GM12878 (cell line): Measurements from ENCODE around the gene VGF. TPM values are rescaled to one million over a fixed set of nuclear protein-coding genes. Genes with fewer than 3 reads are reported as not detected.

Experiments used
- ATAC-seq: fragments of 200-7000 bp; cut with Tn5 transposase; 3 replicates; pipeline ENCODE4 v1.9.1; 2020; ENCODE audit warnings: mild to moderate bottlenecking, moderate library complexity
- BruUV-seq: library from RNA; stranded (reverse); fragments of 400-500 nt; replicated peaks from 2 replicates; lab custom pipeline; 2021; lab: Mats Ljungman, UMichigan
- CTCF ChIA-PET: fragments of 300-600 bp; sonication (Branson Sonifier 250); formaldehyde crosslinking; extraction: SDS; loops from one replicate; lab custom pipeline; 2021; ENCODE audit warnings: inconsistent platforms; lab: Yijun Ruan, JAX
- POLR2A ChIA-PET: fragments of 350-600 bp; formaldehyde crosslinking; extraction: SDS; loops from one replicate; lab custom pipeline; 2021; ENCODE audit warnings: inconsistent platforms; lab: Charles Lee
- RAD21 ChIA-PET: fragments of 300-600 bp; sonication (Branson Sonifier 250); formaldehyde crosslinking; loops from one replicate; lab custom pipeline; 2023; ENCODE audit warnings: antibody characterized with exemption; ENCODE audit not compliant: unreplicated experiment; lab: Charles Lee
- SMC1A ChIA-PET: fragments of 300-600 bp; sonication (Branson Sonifier 250); formaldehyde crosslinking; loops from one replicate; lab custom pipeline; 2023; ENCODE audit not compliant: unreplicated experiment, uncharacterized antibody; lab: Charles Lee
- DNase-seq: peaks from one replicate; pipeline ENCODE4 v3.0.0-alpha.2; 2011; ENCODE audit warnings: low read depth, low spot score
- FAIRE-seq: peaks from 3 replicates; lab custom pipeline; 2011; peaks lifted over from hg19 to GRCh38; lab: Jason Lieb, UNC
- H2AFZ ChIP-seq: 2 replicates; pipeline ENCODE4 v1.6.0; 2011; ENCODE audit warnings: low read depth, low read length, control low read depth; ENCODE audit not compliant: control insufficient read depth
- H3K27ac ChIP-seq: 2 replicates; pipeline ENCODE4 v1.5.1; 2011; ENCODE audit warnings: control low read depth; ENCODE audit not compliant: control insufficient read depth, insufficient read depth
- H3K27me3 ChIP-seq, 2 experiments: replicated peaks in 1 of 2; 2 replicates each; pipeline versions ENCODE4 v1.6.0 to v1.6.1; 2011; ENCODE audit warnings: low read length in 1 of 2; ENCODE audit not compliant: control insufficient read depth in 2 of 2, insufficient read depth in 2 of 2
- H3K36me3 ChIP-seq, 2 experiments: 2 replicates each; pipeline ENCODE4 v1.5.1; 2011; ENCODE audit warnings: low read length in 1 of 2; ENCODE audit not compliant: control insufficient read depth in 2 of 2, insufficient read depth in 2 of 2
- H3K4me1 ChIP-seq: 2 replicates; pipeline ENCODE4 v1.6.1; 2011; ENCODE audit warnings: mild to moderate bottlenecking, low read length, moderate library complexity, mixed read lengths; ENCODE audit not compliant: control insufficient read depth, insufficient read depth
- H3K4me2 ChIP-seq: 2 replicates; pipeline ENCODE4 v1.6.0; 2011; ENCODE audit warnings: control low read depth; ENCODE audit not compliant: control insufficient read depth, insufficient read depth
- H3K4me3 ChIP-seq: fragments of 200-600 bp; sonication (generic); 2 replicates; pipeline ENCODE4 v1.5.1; 2016
- H3K79me2 ChIP-seq: 2 replicates; pipeline ENCODE4 v1.6.0; 2011; ENCODE audit warnings: low read length; ENCODE audit not compliant: control insufficient read depth, insufficient read depth
- H3K9ac ChIP-seq: 2 replicates; pipeline ENCODE4 v1.8.0; 2011; ENCODE audit warnings: low read length, control low read depth, mixed read lengths; ENCODE audit not compliant: control insufficient read depth, insufficient read depth
- H3K9me3 ChIP-seq: replicated peaks from 3 replicates; pipeline ENCODE4 v1.5.1; 2011; ENCODE audit warnings: mild to moderate bottlenecking, low read length; ENCODE audit not compliant: control insufficient read depth, insufficient read depth
- H4K20me1 ChIP-seq: 2 replicates; pipeline ENCODE4 v1.6.0; 2011; ENCODE audit not compliant: control insufficient read depth, insufficient read depth
- ASH2L ChIP-seq: fragments of 300-600, 200-600 bp; sonication (generic); IDR thresholded peaks from 2 replicates; pipeline ENCODE4 v1.6.1; 2017; ENCODE audit warnings: low read depth, mild to moderate bottlenecking, borderline replicate concordance
- BCLAF1 ChIP-seq: fragments of 450-650 bp; IDR thresholded peaks from 2 replicates; pipeline ENCODE4 v1.6.1; 2017; ENCODE audit warnings: antibody characterized with exemption, mild to moderate bottlenecking, moderate library complexity
- CHD1 ChIP-seq: IDR thresholded peaks from 2 replicates; pipeline ENCODE4 v1.6.1; 2012; ENCODE audit warnings: low read depth, low read length, improper control_type of control experiment
- CUX1 ChIP-seq: IDR thresholded peaks from 2 replicates; pipeline ENCODE4 v1.6.1; 2012; ENCODE audit warnings: improper control_type of control experiment, low read depth, low read length; ENCODE audit not compliant: insufficient replicate concordance
- ESRRA ChIP-seq: IDR thresholded peaks from 2 replicates; pipeline ENCODE4 v1.6.1; 2012; ENCODE audit warnings: mild to moderate bottlenecking, low read length, improper control_type of control experiment
- HDAC2 ChIP-seq: fragments of 200-600 bp; sonication (generic); IDR thresholded peaks from 2 replicates; pipeline ENCODE4 v1.6.1; 2017
- HDAC6 ChIP-seq: fragments of 200-600 bp; sonication (generic); IDR thresholded peaks from one replicate; pipeline ENCODE4 v1.8.0; 2017; ENCODE audit warnings: antibody characterized with exemption; ENCODE audit not compliant: unreplicated experiment
- IKZF1 ChIP-seq: fragments of 450-650 bp; conservative IDR thresholded peaks from 2 replicates; pipeline ENCODE4 v1.6.1; 2017; ENCODE audit warnings: antibody characterized with exemption, mild to moderate bottlenecking
- IRF4 ChIP-seq: IDR thresholded peaks from 2 replicates; pipeline ENCODE4 v1.6.1; 2011; ENCODE audit warnings: low read depth, low read length
- NFXL1 ChIP-seq: fragments of 450-650 bp; IDR thresholded peaks from 2 replicates; pipeline ENCODE4 v1.6.1; 2017; ENCODE audit warnings: antibody characterized with exemption, mild to moderate bottlenecking, borderline replicate concordance
- NR2C2 ChIP-seq: IDR thresholded peaks from 2 replicates; pipeline ENCODE4 v1.6.1; 2011; ENCODE audit warnings: borderline replicate concordance, low read depth; ENCODE audit not compliant: control insufficient read depth, insufficient read length
- SMAD5 ChIP-seq: IDR thresholded peaks from 2 replicates; pipeline ENCODE4 v1.6.1; 2016; ENCODE audit warnings: antibody characterized with exemption, low read depth
- ZNF217 ChIP-seq: fragments of 450-650 bp; IDR thresholded peaks from 2 replicates; pipeline ENCODE4 v1.6.1; 2017; ENCODE audit warnings: antibody characterized with exemption, mild to moderate bottlenecking
- ZNF274 ChIP-seq: IDR thresholded peaks from one replicate; pipeline ENCODE4 v1.8.0; 2011; ENCODE audit not compliant: insufficient read length, insufficient read depth
- WGBS: methylation state at CpG from one replicate; pipeline ENCODE4 v1.1.6; 2016; ENCODE audit warnings: low lambda C conversion rate; ENCODE audit not compliant: insufficient replicate concordance, insufficient coverage; ENCODE audit errors: missing lambda C conversion rate; 5-methylcytosine and 5-hydroxymethylcytosine counted together
- in situ Hi-C: fragments of 300-500 bp; cut with MboI; formaldehyde crosslinking; loops from 9 replicates; pipeline ENCODE4 v1.14.3; 2018; ENCODE audit warnings: mixed read lengths
- intact Hi-C: fragments of 100-400 bp; cut with micrococcal nuclease; formaldehyde crosslinking; loops from one replicate; pipeline ENCODE4 v1.14.2; 2022; ENCODE audit not compliant: unreplicated experiment
- polyA plus RNA-seq, 11 experiments: library from polyadenylated mRNA; depleted of rRNA in 4 of 11; unstranded in 6 of 11; stranded (reverse) in 5 of 11; fragments of >200 nt; fragmentation: Nextera tagmentation in 4 of 11; fragmentation: Illumina TruSeq in 1 of 11; extraction: Ambion mirVana in 4 of 11; extraction: Trizol in 1 of 11; gene quantifications; 1 replicate in 1 of 11; 2 replicates in 10 of 11; pipeline versions ENCODE4 v1.2.1 to v1.2.3, GENCODE V29; 2011 to 2016; ENCODE audit warnings: inconsistent platforms in 2 of 11, missing spikeins in 2 of 11, low read depth in 1 of 11
- total RNA-seq, 4 experiments: library from RNA; depleted of rRNA in 3 of 4; stranded (reverse); fragments of >200 nt in 3 of 4; fragmentation: Illumina TruSeq in 1 of 4; extraction: Trizol in 1 of 4; gene quantifications; 2 replicates each; pipeline versions ENCODE4 v1.2.1 to v1.2.3, GENCODE V29; 2013 to 2021

VGF gene
- total and polyA plus RNA-seq, 10 of the 15 experiments (the other 5 are each of a cell fraction or from before 2014, with no cell fraction given) = 0.09 to 0.25 (median 0.17) TPM; not detected in 6

GRCh38 chr7:101128040-101128834 lies 37.1 kb downstream of the VGF start:
- POLR2A ChIA-PET = interaction anchor here (0.9 to 1.4 kb wide), 2 partner anchors 8 to 238 kb away, joined by 3 to 4 read pairs; partner anchors contain the start of gene UFSP1
- FAIRE-seq (no peak), ATAC-seq (no peak), DNase-seq (no peak)
- no peak overlapping the region for H3K27ac ChIP-seq
- SMC1A ChIA-PET = interaction anchor here (0.9 to 1.0 kb wide), 2 partner anchors 9 to 10 kb away, joined by 3 read pairs; no protein-coding TSS in a partner anchor
- 55% methylated on average over 13 of the region's 14 CpGs for WGBS
- H3K9ac ChIP-seq = no peak overlapping the region
- no peaks in the 10 kb centered on the region for H3K79me2 ChIP-seq
- no peaks in the 10 kb centered on the region for H3K36me3 ChIP-seq
- H3K9me3 ChIP-seq = no peaks in the 10 kb centered on the region
- BruUV-seq = no TSS peak
- no peak overlapping the region for H3K4me2 ChIP-seq
- H3K4me3 ChIP-seq = no peak overlapping the region
- in situ Hi-C loops (no loop called here), intact Hi-C loops (no loop called here)
- no peaks in the 10 kb centered on the region for H4K20me1 ChIP-seq
- H2AFZ ChIP-seq = no peak overlapping the region
- CTCF ChIA-PET = interaction anchor here (0.7 to 4.0 kb wide), 8 partner anchors 8 to 89 kb away, joined by 3 to 31 read pairs (median 5); partner anchors contain the start of genes PLOD3 and TRIM56
- peaks cover 22% of the 10 kb centered on the region for H3K4me1 ChIP-seq
- no peaks in the 10 kb centered on the region; a peak in 2 of 4 replicates for H3K27me3 ChIP-seq
- RAD21 ChIA-PET = interaction anchor here (0.8 kb wide), 1 partner anchor 11 kb away, joined by 3 read pairs; no protein-coding TSS in a partner anchor
- TF ChIP-seq IKZF1 (no peak), CUX1 (no peak), ESRRA (no peak), BCLAF1 (no peak), IRF4 (no peak), HDAC2 (no peak), ZNF274 (no peak), HDAC6 (no peak), ASH2L (no peak), SMAD5 (no peak), ZNF217 (no peak), CHD1 (no peak), NR2C2 (no peak), NFXL1 (no peak)
